Pericardium fibroblast (primary cell): ENCODE data around the gene COMTD1. TPM values are rescaled to one million over a fixed set of nuclear protein-coding genes. Genes with fewer than 3 reads are reported as not detected.

ENCODE experiments used
- total RNA-seq: library from RNA; depleted of rRNA; stranded (reverse); fragments of >200 nt; gene quantifications from 2 replicates; pipeline ENCODE4 v1.2.3, GENCODE V29; 2015

The COMTD1 gene
- 5.8 and 12.0 TPM in 2 replicates for total RNA-seq

DNA sequence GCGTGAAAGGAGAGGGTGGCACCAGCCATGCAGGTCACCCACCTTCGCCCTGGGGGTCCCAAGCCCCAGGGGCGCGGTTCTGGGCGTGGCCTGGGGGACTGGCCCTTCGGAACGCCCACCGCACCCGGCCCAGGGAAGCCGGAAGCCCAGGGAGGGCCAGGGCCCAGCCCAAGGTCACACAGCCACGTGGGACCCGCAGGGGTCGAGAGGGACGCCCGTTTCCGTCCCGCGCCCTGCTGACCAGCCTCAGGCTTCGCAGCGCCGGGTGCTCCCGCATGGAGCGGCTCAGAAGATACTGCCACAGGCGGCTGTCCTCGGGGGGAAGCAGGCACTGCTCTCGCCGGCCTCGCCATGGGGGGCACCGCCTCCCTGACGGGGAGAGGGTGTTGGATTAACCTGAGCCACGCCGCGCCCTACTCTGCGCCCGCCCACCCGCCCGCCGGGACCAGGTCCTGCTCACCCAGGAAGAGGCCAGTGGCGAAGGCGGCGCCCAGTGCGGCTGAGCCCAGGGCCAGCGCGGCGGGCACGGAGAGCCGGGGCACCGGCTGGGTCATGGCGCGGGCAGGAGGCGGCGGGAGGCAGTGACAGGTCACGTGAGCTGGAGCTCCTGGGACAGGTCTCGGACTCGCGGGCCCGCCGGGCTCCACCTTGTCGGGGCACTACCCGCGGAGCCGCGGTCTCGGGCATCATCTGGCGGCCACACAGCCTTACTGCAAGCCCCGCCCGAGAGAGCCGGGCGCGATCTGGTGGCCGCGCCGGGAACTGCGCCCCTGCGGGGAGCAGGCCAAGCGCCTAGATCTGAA lies at the start of gene COMTD1:
COMTD1 (minus strand) TSS at position 583 of the 803 bp plus-strand sequence; CDS start at position 554, 29 bp downstream.

DNA sequence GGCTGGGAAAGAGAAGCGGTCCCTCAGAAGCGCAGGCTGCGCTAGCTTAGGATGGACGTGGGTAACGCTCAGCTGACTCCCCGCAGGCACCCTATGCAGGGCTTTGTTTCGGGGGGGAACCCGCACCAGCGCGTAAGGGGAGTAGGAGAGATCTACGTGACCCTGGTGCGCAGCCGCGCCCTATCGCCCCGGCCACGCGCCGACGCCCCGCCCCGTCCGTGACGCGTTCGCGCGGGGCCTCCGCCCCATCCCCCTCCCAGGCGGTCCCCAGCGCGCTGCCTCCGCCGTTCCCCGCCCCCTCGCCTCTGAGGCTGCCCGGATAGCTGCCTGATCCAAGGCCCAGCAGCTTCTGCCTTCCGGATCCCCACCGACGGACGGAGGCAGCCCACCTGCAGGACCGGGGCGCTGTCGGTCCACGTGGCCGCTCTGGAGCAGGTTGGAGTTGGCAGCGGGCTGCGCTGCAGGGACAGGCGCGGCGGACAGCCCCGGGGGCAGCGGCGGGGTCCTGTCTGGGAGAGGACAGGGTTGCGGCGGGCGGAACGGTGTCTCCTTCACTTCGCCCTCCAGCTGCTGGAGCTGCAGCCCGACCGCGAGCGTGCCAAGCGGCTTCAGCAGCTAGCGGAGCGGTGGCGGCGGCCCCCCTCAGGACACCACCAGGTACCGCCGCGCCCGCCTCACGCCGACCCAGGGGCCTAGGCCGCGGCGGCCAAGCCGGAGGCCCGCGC lies 25.3 kb downstream of the COMTD1 start, which contains the start of gene VDAC2:
VDAC2 (plus strand) TSS at position 515 of the 725 bp plus-strand sequence. CDS start 363 bp downstream, outside the sequence.

Other genes with a start within 250 kb of the COMTD1 start
- 16.2 and 17.6 TPM in 2 replicates for gene SAMD8, start 124.3 kb downstream of the COMTD1 start, total RNA-seq
- gene VDAC2, start 25.2 kb downstream of the COMTD1 start, total RNA-seq, result 158 and 179 TPM in 2 replicates
- 23.7 and 54.5 TPM in 2 replicates for gene ZNF503, start 165.8 kb upstream of the COMTD1 start, total RNA-seq
- gene LRMDA, start 195.7 kb upstream of the COMTD1 start, total RNA-seq, result 0.12 and 0.17 TPM in 2 replicates